ENCODE results near the gene PDE6A. TPM values are rescaled to one million over a fixed set of nuclear protein-coding genes. Genes with fewer than 3 reads are reported as not detected.

The PDE6A gene
- total and polyA plus RNA-seq, 2 of the 8 experiments (the other 6 are each of a cell fraction or from before 2014, with no cell fraction given) = not detected

DNA sequence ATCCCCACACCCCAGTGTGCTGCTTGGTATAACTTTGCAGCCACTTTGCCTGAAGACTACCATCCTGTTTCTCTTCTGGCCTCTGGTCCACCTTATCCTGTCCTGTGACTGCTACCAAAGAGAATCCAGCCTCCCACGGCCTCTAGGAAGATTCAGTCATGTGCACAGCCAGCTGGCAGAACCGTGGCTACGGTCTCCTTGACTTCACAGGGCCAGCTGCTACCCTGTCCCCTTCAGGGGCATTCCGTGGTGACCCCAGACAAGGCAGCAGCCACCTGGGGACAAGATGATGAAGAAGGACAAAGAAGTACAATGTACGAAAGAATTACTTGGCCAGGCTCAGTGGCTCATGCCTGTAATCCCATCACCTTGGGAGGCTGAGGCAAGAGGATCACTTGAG lies 98.6 kb downstream of the PDE6A start (continued):
- TF ChIP-seq, protein P1, sequence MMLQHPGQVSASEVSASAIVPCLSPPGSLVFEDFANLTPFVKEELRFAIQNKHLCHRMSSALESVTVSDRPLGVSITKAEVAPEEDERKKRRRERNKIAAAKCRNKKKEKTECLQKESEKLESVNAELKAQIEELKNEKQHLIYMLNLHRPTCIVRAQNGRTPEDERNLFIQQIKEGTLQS (IDR thresholded peaks at IDR 0.05; ENCODE audit: insufficient read depth, low read depth, low read length) = no peak
- no peak for TF ChIP-seq TAF1 (IDR thresholded peaks at IDR 0.05; ENCODE audit: low read depth, low read length)
- no peak for TF ChIP-seq ASH2L (IDR thresholded peaks at IDR 0.05; ENCODE audit: low read length)
- no peak for TF ChIP-seq SIRT6 (IDR thresholded peaks at IDR 0.05; ENCODE audit: low read length)
- TF ChIP-seq GTF2F1 (IDR thresholded peaks at IDR 0.05; ENCODE audit: borderline replicate concordance, low read depth, low read length) = no peak
